ENCODE results near the gene ALG3.

ALG3 gene

GRCh38 chr3:184259878-184260723, 11.3 kb upstream of the ALG3 start:
- DNase-seq (ENCODE audit: low spot score) = peak; percentile 95

DNA sequence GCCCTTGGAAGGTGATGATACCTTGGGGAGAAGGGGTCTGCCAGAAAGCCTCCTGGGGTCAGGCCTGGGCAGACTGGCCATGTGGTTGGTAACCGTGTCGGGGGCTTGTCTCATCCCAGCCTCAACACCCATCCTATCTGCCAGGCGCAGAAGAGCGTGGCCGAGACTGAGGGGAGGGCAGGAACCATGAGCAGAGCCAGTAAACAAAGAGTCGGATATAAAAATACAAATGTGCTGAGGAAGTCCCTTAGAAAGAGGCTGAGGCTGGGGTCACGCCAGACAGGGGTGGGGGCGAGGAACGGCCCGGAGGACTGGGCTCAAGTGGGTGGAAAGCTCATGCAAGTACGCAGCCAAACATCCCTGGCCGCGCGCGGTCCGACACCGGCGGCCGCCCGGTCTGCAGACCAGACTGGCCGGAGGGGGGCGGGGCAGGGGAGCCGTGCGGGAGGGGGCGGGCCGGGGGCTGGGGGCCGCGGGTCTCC, 10.7 kb upstream of the ALG3 start:
- DNase-seq (ENCODE audit: low spot score) = no peak

- no peak for DNase-seq (ENCODE audit: low spot score)
These were observed 10.2 kb upstream of the ALG3 start for GRCh38 chr3:184258926-184259325.

DNA sequence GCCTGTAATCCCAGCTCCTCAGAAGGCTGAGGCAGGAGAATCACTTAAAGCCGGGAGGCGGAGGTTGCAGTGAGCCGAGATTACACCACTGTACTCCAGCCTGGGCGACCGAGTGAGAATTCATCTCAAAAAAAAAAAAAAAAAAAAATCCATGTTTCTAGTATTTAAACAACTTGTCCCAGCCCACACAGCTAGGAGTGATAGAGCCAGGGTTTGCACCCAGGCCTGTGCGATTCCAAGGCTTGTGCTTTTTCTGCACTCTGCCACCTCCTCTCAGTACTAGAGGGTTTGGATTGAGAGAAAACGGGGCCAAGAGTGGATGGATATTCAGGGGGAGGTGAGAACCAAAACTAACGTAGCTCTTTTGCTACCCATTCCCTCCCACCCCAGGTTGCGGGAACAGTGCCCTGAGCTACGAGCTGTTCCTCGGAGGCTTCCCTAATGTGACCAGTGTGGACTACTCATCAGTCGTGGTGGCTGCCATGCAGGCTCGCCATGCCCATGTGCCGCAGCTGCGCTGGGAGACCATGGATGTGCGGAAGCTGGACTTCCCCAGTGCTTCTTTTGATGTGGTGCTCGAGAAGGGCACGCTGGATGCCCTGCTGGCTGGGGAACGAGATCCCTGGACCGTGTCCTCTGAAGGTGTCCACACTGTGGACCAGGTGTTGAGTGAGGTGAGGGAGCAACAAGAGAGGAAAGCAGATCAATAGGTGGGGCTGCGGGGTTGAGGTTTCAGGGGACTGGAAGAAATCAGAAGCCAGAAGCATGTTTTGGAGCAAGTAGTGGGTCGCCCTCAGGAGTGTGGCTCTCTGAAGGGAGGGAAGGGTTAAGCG, 8.5 kb upstream of the ALG3 start:
- no peak for DNase-seq (ENCODE audit: low spot score)

DNA sequence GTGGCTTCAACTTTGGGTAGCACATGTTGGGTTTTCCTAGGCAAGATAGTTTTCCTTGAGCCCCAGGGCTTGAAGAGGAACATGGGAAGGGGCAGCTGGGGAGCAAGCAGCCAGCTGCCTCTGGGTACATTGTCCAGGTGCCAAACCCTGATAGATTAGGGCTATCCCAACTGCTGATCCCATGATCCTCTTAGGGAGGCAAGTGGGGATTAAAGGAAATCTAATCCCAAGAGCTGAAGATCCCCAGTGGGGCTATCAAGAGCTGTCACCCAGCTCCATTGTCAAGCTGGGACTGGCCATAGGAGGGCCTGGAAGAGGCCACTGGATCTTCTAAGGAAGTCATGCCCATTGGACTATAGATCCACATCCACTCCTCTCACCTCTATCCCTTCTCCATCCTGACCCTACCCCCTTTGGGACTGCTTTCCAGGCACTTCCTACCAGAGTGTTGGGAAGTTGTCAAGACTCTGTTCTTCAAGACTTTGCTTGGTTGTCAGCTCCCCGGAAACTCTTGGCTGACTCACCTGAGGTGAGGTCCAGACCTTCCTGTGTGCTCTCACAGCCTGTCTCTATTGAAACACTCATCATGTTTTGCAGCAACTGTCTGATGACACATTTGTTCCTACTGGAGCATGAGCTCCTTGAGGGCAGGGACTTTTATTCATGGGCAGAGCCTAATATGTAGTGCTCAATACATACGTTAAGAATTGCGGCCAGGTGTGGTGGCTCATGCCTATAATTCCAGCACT, 6.7 kb upstream of the ALG3 start:
- DNase-seq (ENCODE audit: low spot score) = no peak

GRCh38 chr3:184250167-184250828, 1.5 kb upstream of the ALG3 start:
- peak; percentile 87 for DNase-seq (ENCODE audit: low spot score)

GRCh38 chr3:184249412-184250166, 827 bp upstream of the ALG3 start, which contains the start of gene EEF1AKMT4:
TSS of gene EEF1AKMT4 (plus strand) at chr3:184249672. CDS start at chr3:184249695, 23 bp downstream.
- DNase-seq (ENCODE audit: low spot score) = peak; percentile 95

DNA sequence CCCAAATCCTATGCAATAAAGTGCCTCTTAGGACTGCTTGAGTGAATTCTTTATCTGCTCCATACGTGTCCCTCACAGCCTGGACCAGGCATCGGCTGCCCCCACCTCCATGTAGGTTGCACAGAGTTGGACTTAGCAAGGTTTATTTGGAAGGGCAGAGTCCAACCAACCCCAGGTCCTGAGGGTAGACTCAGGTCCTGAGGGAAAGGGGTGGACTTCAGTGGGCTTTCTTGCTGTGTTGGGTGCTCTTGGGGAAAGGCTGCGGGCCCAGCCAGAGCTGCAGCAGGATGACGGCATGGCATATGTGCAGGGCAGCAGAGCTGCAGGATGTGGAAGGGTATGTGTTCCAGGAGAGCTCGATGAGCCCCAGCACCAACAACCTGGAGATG, 6.5 kb downstream of the ALG3 start:
- DNase-seq (ENCODE audit: low spot score) = no peak

DNA sequence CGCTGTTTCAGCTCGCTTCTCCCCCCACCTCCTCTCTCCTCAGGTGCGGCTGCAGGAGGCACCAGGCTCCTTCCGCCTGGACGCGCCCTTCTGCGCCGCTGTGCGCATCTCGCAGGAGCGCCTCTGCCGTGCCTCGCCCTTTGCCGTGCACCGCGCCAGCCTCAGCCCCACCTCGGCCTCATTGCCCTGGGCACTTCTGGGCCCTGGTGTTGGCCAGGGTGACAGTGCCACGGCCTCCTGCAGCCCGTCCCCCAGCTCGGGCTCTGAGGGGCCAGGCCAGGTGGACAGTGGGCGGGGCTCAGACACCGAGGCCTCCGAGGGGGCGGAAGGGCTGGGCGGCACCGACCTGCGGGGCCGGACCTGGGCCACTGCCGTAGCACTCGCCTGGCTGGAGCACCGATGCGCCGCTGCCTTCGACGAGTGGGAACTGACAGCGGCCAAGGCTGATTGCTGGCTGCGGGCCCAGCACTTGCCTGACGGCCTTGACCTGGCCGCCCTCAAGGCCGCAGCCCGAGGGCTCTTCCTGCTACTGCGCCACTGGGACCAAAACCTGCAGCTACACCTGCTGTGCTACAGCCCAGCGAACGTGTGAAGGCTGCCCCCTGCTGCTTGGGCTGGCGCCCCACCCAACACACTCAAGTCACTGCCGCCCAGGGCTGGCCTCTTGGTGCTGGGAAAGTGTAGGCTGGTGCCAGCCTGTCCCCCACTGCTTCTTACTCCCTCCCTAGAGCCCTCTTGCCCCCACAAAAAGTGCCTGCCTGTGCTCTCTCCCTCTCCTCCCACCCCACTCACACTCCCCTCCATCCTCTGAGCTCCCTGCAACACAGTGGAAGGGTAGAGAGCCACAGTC, 7.1 kb downstream of the ALG3 start:
- peak; percentile 60 for DNase-seq (ENCODE audit: low spot score)

DNA sequence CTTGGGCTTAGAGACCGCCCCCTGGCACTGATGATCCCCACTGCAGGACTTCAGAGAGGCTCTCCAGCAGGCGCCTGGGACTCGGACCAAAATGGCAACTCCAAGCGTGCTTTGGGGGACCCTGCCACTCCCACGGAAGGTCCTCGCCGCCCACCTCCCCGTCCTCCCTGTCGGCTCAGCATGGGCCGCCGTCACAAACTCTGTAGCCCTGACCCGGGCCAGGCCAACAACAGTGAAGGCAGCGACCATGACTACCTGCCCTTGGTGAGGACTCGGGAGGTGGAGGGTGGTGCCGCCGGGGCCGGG, 7.7 kb downstream of the ALG3 start:
- DNase-seq (ENCODE audit: low spot score) = no peak

DNA sequence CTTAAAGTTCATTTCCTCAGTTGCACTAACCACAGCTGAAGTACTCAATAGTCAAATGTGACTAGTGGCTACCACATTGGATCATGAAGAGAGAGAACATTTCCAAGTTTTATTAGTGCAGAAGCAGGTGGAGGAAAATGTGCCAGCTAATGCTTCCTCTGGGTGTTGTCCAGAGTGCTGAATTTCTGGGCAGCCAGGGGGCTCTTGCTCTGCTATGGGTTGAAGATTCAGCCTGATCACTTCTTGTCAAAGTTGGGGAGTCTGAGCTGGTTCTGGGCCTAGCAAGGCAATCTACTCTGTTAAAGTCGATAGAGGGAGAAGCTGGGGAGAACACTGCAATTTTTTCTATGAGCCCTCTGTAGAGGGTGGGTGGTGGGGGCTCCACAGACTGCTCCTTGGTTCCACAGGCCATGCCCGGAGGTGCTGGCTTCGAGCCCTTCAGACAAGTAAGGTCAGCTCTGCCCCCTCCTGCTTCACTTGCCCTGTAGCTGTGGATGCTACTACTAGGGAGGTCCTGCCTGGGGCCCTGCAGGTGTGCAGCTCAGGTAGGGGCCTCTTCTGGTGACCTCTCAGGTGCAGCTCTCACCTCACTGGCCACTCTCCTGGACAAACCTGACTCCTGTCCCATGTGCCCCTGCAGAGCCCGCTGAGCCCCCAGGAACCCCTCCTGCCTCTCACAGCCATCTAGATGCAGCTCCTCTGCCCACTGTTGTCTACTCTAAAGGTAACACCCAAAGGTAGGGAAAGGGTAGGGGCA, 8.2 kb downstream of the ALG3 start:
- DNase-seq (ENCODE audit: low spot score) = peak; percentile 78

DNA sequence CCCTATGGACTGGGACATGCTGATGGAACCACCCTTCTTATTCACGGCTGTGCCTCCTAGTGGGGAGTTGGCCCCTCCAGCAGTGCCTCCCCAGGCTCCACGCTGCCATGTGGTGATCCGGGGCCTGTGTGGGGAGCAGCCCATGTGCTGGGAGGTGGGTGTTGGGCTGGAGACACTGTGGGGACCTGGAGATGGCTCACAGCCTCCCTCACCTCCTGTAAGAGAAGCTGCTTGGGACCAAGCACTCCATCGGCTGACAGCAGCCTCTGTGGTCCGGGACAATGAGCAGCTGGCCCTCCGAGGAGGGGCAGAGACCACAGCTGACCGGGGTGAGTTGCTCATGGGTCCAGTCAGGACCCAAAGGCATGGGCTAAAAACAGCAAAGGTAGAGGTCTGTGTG, 9.1 kb downstream of the ALG3 start:
- no peak for DNase-seq (ENCODE audit: low spot score)

GRCh38 chr3:184239221-184239620, 9.5 kb downstream of the ALG3 start:
- DNase-seq (ENCODE audit: low spot score) = no peak

DNA sequence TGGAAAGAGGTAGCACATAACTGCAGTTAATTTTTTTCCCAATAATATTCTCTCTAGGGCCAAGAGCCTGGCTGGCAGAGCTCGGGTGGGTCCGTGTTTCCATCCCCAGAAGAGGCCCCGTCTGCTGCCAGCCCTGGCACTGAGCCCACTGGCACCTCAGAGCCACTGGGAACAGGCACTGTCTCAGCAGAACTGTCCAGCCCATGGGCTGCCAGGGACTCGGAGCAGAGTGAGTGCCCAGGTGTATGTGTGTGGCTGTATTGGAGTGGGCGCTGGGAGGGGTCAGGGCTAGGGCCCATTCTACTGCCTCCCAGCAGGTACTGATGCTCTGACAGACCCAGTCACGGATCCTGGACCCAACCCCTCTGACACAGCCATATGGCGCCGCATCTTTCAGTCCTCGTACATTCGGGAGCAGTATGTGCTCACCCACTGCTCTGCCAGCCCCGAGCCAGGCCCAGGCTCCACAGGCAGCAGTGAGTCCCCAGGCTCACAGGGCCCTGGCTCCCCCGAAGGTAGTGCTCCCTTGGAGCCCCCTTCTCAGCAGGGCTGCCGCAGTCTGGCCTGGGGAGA, 10.4 kb downstream of the ALG3 start:
- DNase-seq (ENCODE audit: low spot score) = no peak

DNA sequence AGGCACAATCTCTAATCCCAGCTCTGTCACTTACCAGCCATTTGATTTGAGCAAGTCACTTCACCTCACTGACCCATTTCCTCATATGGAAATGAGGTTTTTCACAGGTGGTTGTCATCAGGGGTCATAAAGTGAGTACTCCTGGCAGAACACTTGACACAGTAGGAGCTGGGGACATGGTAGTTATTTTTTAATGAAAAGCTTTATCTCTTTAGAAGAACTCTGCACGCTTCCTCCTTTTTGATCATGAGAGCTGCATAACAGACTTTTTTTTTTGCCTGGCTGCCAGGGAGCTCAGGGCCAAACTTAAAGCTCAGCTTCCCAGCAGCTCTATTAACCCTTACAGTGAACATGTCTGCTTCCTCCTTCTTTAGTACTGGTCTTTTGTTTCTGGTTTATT, 11.0 kb downstream of the ALG3 start:
- DNase-seq (ENCODE audit: low spot score) = no peak

- DNase-seq (ENCODE audit: low spot score) = no peak
These were observed 11.6 kb downstream of the ALG3 start for GRCh38 chr3:184237211-184237610.

DNA sequence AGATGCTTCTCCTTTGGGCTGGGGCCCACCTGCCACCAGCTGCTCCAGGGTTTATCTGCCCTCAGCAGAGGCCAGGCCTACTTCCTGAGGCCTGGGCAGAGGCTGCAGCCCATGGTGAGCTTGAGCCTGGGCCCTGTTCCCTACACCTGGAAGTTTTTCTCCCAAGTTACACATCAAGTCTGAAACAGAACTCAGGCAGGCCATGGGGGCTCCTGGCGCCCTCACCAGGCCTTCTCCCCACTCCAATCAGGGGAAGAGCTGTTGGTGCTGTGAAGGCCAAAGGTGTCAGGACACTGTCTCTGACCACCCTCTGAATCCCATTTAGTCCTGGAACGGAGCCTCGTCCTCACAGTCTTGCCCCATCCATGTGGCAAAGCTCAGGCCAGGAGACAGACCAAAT, 12.1 kb downstream of the ALG3 start:
- no peak for DNase-seq (ENCODE audit: low spot score)

DNA sequence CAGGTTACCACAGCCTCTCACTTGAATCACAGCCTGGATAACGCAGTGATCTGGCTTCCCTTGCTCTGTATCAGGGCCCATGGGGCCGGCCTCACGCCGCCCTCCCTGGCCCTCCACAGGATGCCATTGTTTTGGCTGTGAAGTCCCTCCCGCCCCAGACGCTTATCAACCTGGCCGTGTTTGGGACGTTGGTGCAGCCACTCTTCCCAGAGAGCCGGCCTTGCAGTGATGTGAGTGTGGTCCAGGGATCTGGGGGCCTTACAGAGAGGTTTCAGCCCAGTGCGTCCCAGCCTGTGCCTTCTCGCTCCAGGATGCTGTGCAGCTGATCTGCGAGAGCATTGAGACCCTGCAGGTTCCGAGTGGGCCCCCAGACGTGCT, 12.7 kb downstream of the ALG3 start:
- DNase-seq (ENCODE audit: low spot score) = no peak

DNA sequence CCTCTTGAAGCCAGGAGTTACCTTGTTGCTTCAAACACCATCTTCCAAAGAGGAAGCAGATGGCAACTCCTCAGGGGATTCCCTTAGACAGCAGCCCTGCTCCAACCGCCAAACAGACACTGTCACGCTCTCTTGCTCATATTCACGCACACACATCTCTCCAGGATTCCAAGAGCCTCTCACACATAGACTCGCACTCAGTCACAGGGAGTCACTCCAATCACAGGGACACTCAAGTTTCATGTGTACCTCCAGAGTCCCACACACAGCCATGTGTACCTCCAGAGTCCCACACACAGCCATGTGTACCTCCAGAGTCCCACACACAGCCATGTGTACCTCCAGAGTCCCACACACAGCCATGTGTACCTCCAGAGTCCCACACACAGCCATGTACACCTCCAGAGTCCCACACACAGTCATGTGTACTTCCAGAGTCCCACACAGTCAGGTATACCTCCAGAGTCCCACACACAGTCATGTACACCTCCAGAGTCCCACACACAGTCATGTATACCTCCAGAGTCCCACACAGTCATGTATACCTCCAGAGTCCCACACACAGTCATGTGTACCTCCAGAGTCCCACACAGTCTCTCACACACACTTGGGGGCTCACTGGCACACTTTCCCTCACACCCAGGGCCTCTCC, 13.3 kb downstream of the ALG3 start:
- DNase-seq (ENCODE audit: low spot score) = no peak
